Epidermal melanocyte (primary cell): ENCODE results near the gene KLF13.

Source experiments
- DNase-seq: peaks from one replicate; pipeline ENCODE4 v3.0.0; 2011; ENCODE audit warnings: low spot score; ENCODE audit not compliant: insufficient read length

KLF13 gene

DNA sequence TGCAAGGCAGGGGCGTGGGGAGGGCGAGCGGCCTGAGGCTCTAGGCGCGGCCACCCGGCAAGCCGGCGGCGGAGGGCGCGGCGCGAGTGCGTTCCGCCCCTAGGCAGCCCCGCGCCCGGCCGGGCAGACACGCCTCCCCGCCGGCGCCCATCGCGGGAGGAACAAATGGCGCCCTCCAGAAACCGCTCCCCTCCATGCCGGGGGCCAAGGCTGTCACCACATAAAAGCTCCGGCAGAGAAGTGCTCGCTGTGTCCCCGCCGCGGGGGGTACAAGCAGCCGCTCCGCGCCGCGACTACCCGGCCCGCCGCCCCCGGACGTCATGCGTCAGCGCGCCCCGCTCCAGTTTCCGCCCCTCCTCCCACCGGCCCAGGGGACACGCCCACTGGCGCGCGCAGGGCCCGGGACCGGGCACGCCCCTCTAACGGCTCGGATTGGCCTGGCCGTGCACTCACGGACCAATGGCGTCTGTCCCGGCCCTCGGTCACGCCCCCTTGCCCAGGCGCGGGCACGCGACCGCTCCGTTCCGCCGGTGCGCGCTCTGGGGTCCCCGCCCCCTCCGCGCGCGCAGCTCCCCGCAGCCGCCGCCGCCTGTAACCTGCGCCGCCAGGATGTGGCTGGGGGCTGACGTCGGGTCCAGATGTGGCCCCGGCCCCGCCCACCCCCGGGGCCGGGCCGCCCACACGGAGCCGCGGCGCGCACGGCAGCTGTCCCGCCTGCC is at the start of gene KLF13:
Gene KLF13 (plus strand): TSS at position 680 of the 719 bp plus-strand sequence. CDS start 378 bp downstream, outside the sequence.
- DNase-seq, result peak; percentile 96

GRCh38 chr15:31277335-31278060 is 49.1 kb upstream of the KLF13 start:
- no peak for DNase-seq

DNA sequence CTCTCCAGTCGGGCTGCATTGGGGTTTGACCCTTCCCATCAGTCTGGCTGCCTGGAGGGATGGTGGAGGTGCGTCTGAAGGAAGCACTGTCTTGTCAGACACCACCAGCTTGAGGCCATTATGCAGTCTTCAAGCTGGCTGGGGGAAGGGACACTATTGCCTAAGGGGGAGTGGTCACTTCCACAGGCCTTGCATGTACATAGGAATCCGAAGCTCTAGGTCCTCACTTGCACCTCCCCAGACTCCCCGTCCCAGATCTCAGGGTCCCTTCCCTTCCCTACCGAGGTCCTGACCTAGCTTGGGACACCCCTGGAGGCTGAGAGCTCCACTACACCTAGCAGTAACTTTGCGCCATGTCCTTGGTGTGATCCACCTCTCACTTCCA is 48.6 kb upstream of the KLF13 start:
- no peak for DNase-seq

DNA sequence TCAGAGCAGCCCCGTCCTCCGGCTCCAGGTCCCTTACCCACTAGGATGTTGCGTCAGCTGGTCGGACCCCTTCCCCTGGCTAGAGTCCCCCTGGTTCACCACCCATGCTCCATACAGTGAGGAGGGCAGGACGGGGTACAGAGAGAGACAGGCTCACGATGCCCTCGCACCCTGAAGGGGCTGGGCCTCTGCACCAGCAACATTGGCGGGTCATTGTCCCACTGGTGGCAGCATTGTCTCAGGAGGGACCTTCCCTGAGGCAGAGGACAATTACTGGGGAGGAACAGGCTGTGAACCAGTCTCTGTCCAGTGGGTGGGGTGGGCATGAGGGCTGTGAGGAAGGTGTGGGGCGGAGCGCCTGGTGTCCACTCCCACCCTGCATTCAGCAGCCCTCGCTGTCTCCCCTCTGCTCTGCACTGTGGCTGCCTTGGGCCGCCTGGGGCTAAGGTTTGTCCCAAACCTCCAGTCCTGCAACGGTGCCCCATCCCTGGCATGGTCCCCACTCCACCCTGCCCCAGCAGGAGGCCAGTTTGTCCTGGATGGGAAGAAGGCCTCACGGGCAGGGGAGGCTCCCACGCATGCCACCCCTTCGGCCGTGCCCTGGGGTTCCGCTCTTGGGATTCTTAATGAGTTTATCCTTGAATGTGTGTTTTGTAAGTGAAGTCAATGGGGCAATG is 48.0 kb upstream of the KLF13 start:
- no peak for DNase-seq

DNA sequence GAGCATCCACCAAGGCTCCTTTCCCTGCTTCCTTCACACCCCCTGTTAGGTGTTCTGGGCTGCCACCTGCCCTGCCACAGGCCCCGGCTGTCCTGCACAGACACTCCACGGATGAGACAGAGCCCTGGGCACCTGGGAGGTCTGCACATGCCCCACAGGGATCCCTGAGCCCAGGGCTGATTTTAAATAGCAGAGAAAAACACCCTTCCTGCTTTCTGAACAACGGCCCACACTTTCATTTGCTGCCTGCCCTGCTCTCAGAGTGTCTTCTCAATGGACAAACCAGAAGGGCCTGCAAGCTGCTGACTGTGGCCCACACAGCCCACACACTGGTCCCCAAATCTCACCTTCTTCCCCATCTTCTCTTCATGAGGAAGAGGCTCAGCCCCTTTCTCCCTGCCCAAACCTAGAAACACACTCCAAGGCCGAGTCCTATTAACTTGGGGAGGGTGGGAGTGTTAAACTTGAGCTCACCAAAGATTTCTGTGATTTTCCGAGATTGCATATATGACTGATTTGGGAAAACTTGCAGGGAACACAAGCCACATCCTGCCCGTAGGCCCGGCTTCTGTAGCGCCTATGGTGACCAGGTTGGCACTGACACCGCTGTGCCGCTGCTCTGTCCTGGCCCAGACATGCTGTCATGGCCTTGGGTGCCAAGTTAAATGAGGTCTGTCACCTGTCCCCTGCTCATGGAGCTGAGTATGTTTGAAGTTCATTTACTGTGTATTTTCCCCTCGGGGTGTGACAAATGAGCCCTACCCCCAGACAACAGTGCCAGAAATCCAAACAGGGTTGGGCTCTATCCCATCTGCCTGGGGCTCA is 47.2 kb upstream of the KLF13 start:
- DNase-seq, result no peak

- peak; percentile 73 for DNase-seq
These were observed 46.4 kb upstream of the KLF13 start for GRCh38 chr15:31280046-31280830.

GRCh38 chr15:31280831-31281216 is 45.8 kb upstream of the KLF13 start:
- no peak for DNase-seq

DNA sequence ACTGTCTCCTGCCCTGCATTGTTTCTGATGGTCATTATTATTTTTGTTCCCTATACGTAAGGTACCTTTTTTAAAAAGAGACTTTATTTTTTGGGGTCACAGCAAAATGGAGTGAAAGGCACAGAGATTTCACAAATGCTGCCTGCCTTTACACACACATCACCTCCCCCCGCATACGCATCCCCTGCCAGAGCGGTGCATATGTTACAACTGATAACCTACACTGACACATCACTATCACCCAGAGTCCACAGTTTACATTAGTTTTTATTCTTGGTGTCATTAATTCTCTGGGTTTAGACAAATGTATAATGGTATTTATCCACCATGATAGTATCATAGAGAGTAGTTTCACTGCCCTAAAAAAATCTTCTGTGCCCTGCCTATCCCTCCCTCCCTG is 43.6 kb upstream of the KLF13 start:
- no peak for DNase-seq

GRCh38 chr15:31285772-31286261 is 40.8 kb upstream of the KLF13 start:
- no peak for DNase-seq

DNA sequence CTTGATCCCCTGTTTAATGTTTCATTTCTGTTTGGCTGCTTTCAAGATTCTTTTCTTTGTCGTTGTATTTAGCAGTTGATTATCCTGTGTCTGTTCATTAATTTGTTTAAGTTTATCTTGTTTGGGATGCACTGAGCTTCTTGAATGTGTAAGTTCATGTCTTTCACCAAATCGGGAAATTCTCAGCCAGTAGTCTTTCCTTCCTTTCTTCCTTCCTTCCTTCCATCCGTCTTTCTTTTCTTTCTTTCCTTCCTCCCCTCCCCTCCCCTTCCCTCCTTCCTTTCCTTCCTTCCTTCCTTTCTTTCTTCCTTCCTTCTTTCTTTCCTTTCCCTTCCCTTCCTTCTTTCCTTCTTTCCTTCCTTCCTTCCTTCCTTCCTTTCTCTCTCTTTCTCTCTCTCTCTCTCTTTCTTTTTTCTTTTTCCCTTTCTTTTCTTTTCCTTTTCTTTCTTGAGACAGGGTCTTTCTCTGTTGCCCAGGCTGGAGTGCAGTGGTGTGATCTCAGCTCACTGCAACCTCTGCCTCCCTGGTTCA is 35.5 kb upstream of the KLF13 start:
- DNase-seq, result no peak

- DNase-seq, result no peak
These were observed 34.1 kb upstream of the KLF13 start for GRCh38 chr15:31292391-31293015.

GRCh38 chr15:31293655-31294054 is 33.0 kb upstream of the KLF13 start:
- no peak for DNase-seq

GRCh38 chr15:31294067-31294466 is 32.6 kb upstream of the KLF13 start:
- DNase-seq, result no peak

DNA sequence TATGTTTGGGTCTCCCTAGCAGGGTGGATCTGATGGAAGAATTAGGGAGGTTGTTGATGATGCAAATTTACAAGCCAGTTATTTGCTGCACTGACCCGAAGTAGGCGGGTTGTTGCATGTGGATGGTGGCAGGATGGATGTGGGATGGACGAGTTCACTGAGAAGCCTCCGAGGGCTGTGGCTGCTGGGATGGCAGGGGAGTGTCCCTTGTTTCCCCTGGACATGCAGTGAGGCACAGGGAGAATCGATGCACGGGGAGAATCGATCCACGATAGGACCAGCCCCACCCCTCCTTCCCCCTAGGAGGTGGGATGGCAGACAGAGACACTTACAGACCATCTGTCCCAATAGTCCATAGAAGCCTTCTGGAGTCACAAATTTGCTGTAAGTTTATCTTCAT is 31.0 kb upstream of the KLF13 start:
- no peak for DNase-seq

DNA sequence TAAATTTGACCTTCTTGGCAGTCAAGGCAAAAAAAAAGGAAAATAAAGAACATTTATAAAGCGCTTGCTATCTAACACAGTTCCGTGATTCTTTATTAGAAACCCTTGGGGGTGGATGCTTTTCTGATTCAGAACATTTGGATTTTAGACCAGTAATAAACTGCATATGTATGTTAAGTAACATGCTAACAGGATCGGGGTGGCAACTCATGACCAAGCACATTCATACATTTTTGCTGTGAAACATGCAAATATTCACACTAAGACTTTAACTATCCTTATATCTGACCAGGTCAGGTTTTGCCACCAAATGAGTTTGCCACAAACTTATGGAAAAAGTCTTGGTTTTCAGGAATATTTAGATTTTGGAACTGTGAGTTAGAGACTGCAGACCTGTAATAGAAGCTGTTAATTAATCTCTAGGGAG is 30.4 kb upstream of the KLF13 start:
- no peak for DNase-seq

GRCh38 chr15:31296646-31297574 is 29.7 kb upstream of the KLF13 start:
- no peak for DNase-seq

DNA sequence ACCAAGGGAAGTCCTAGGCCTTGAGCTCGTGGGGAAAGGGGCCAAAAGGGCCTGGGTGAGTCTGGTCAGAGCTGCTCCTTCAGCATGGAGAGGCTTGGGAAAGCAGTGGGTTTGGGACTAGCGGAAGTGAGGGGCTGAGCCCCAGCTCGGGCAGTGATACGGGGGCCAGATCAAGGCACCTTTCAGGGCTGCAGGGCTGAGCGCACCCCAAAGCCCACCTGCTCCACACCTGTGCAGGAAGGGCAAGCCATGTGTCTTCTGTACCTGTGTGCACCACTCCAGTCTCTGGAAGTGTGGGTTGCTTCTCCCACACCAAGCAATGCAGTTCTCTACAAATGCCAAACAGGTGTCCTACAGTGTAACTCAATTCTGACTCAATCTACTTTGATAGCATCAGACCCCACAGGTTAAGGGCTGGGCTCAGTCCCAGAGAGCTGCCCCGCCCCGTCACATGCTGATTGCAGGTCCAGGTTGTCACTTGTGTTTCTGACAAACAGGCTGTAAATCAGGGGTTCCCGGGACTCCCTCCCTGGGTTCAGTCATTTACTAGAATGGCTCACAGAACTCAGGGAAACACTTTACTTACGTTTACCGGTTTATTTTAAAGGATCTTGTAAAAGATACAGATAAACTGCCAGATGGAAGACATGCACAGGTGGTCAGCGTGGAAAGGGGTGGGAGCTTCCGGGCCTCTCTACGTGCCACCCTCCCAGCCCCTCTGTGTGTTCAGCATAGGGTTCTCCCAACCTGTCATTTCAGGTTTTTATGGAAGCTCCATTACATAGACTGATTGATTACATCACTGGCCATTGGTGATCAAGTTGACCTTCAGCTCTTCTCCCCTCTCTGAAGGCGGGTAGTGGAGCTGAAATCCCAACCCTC is 28.8 kb upstream of the KLF13 start:
- DNase-seq, result no peak

DNA sequence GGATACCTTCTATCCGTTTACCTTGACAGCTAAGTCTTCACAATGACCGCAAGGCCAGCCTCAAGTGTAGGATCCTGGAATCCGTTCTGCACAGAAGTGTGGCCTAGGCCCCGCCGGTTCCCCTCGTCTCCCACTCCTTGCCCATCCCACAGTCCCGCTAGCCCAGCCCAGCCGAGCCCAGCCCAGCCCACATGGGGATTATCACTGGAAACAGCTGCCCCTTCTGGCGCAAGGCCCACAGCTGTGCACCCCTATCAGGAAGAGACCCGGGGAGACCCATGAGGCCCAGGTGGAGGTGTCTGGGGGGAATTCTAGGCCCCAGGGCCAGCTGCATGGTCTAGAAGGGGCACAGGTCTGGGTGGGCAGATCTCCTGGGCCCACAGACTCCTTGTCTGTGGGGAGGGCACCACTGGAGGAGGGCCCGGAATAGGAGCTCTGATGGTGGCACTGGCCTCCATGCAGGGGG is 27.9 kb upstream of the KLF13 start:
- no peak for DNase-seq
